Transverse colon (tissue), 4 donors: ENCODE measurements around the gene UROD. TPM values are rescaled to one million over a fixed set of nuclear protein-coding genes. Genes with fewer than 3 reads are reported as not detected.
"Not testable (repeated sequence)": the region's sequence is repeated elsewhere in the genome, so short reads cannot be mapped to it uniquely, and the experiment has no call there.

ENCODE experiments used
- DNase-seq: peaks from one replicate; pipeline ENCODE4 v3.0.0-alpha.2; 2019
- H3K27ac ChIP-seq, 4 donors: fragments of 200-600 bp; sonication (generic); 2 replicates each; pipeline ENCODE4 v1.5.1; 2016 to 2018; ENCODE audit warnings: inconsistent platforms in 4 of 4
- H3K27me3 ChIP-seq: fragments of 200-600 bp; sonication (generic); 2 replicates; pipeline ENCODE4 v1.5.1; 2017; ENCODE audit warnings: inconsistent platforms
- H3K36me3 ChIP-seq, 4 donors: fragments of 200-600 bp; sonication (generic); 2 replicates each; pipeline ENCODE4 v1.5.1; 2017 to 2019; ENCODE audit warnings: inconsistent platforms in 4 of 4
- H3K4me1 ChIP-seq, 4 donors: fragments of 200-600 bp; sonication (generic); 2 replicates each; pipeline ENCODE4 v1.5.1; 2017 to 2020; ENCODE audit warnings: inconsistent platforms in 4 of 4
- H3K4me3 ChIP-seq, 4 donors: fragments of 200-600 bp; sonication (generic); 1 replicate in 1 of 4; 2 replicates in 3 of 4; pipeline versions ENCODE4 v1.5.1 to v1.6.1; 2017 to 2019; ENCODE audit warnings: inconsistent platforms in 4 of 4
- H3K9me3 ChIP-seq, 2 donors: fragments of 200-600 bp; sonication (generic); 2 replicates each; pipeline ENCODE4 v1.5.1; 2017 to 2019; ENCODE audit warnings: inconsistent platforms in 2 of 2
- CTCF ChIP-seq, 5 experiments: fragments of 200-600 bp in 3 of 5; fragments of 450-650 bp in 2 of 5; sonication (generic) in 3 of 5; IDR thresholded peaks; 1 replicate in 2 of 5; 2 replicates in 3 of 5; pipeline ENCODE4 v1.5.1; 2016 to 2017; ENCODE audit warnings: antibody characterized with exemption in 5 of 5, inconsistent platforms in 3 of 5, mild to moderate bottlenecking in 2 of 5, moderate library complexity in 1 of 5
- EP300 ChIP-seq: sonication (generic); formaldehyde crosslinking; IDR thresholded peaks from one replicate; pipeline ENCODE4 v1.6.1; 2017; ENCODE audit warnings: antibody characterized with exemption, low read depth
- POLR2A ChIP-seq: fragments of 450-650 bp; IDR thresholded peaks from one replicate; pipeline ENCODE4 v1.6.1; 2016; ENCODE audit warnings: antibody characterized with exemption, mild to moderate bottlenecking, moderate library complexity
- POLR2AphosphoS5 ChIP-seq, 3 donors: sonication (generic); formaldehyde crosslinking; IDR thresholded peaks; one replicate each; pipeline ENCODE4 v1.6.1; 2016; ENCODE audit warnings: antibody characterized with exemption in 3 of 3
- WGBS, 2 donors: methylation state at CpG; one replicate each; pipeline ENCODE4 v1.1.5; 2018; ENCODE audit warnings: low coverage in 1 of 2; 5-methylcytosine and 5-hydroxymethylcytosine counted together
- in situ Hi-C, 4 donors: fragments of 200-750 bp; cut with MboI; loops; one replicate each; pipeline versions ENCODE4 v1.15.0 to v1.15.1; 2017; ENCODE audit warnings: low sequenced_read_pairs in 3 of 4, low pct_ligation_motif_present in 1 of 4, low pct_unique_long_range_greater_than_20kb in 1 of 4
- intact Hi-C: fragments of 100-400 bp; cut with DNase I; formaldehyde crosslinking; loops from one replicate; pipeline ENCODE4 v1.15.1; 2023; ENCODE audit warnings: low total_unique reads
- total RNA-seq, 4 donors: library from RNA; depleted of rRNA; stranded (reverse); fragments of >200 nt; gene quantifications; one replicate each; pipeline ENCODE4 v1.1.0, GENCODE V29; 2016

UROD gene
- total RNA-seq, 4 donors from 2014 or later: 46.4 to 85.7 (median 63.9) TPM

DNA sequence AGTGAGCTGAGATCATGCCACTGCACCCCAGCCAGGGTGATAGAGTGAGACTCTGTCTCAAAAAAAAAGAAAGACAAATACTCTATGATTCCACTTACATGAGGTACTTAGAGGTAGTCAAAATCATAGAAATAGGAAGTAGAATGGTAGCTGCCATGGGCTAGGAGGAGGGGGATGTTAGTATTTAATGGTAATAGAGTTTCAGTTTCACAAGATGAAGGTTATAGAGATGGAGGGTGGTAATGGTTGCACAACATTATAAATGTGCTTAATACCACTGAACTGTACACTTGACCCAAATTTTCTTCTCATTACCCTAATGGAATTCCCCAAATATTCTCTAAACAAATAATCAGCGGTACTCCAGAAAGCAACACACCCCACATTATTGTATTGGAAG lies 38.4 kb upstream of the UROD start:
- Histone ChIP-seq H3K9me3 (no peaks in the 10 kb centered on the region), H3K27ac (no peak overlapping the region), H3K36me3 (peaks cover 0 to 36% (median 4%) of the 10 kb centered on the region in 4 donors), H3K27me3 (no peaks in the 10 kb centered on the region), H3K4me3 (no peak overlapping the region), H3K4me1 (no peaks in the 10 kb centered on the region)
- no peak for TF ChIP-seq POLR2A
- no peak for TF ChIP-seq EP300
- TF ChIP-seq CTCF (IDR thresholded peaks at IDR 0.05): no peak
- TF ChIP-seq POLR2AphosphoS5 (IDR thresholded peaks at IDR 0.05): no peak
- 58 to 88% methylated on average over 1 of the region's 1 CpG for WGBS, 2 donors
- DNase-seq: no peak
- in situ Hi-C loops: no loop called here
- intact Hi-C loops: no loop called here

DNA sequence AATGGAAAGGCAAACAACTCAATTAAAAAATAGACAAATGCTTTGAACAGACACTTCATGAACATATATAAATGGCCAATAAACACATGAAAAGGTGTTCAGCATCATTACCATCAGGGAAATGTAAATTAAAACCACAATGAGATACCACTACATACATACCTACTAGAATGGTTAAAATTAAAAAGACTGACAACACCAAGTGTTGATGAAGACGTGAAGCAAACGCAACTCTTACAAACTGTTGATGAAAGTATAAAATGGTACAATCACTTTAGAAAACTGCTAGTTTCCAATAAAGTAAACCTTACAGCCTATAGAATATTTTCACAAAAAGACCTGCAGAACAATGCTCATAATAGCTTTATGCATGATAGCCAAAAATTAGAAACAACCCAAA lies 35.8 kb upstream of the UROD start:
- Histone ChIP-seq H3K9me3 (no peaks in the 10 kb centered on the region), H3K27ac (no peak overlapping the region), H3K27me3 (no peaks in the 10 kb centered on the region), H3K4me1 (no peaks in the 10 kb centered on the region), H3K36me3 (peaks cover 0 to 50% (median 6%) of the 10 kb centered on the region in 4 donors), H3K4me3 (no peak overlapping the region)
- TF ChIP-seq CTCF (IDR thresholded peaks at IDR 0.05) (no peak), POLR2AphosphoS5 (IDR thresholded peaks at IDR 0.05) (no peak), EP300 (no peak), POLR2A (no peak)
- 92 to 100% methylated on average over 2 of the region's 2 CpGs for WGBS, 2 donors
- in situ Hi-C loops: no loop called here
- intact Hi-C loops: no loop called here
- DNase-seq: no peak

- H3K4me1 ChIP-seq, DNase-seq, H3K27me3 ChIP-seq, intact Hi-C loops, H3K4me3 ChIP-seq, in situ Hi-C loops, H3K9me3 ChIP-seq, H3K27ac ChIP-seq: not testable (repeated sequence)
- peaks cover 0 to 50% (median 6%) of the 10 kb centered on the region in 4 donors for H3K36me3 ChIP-seq
- 89 to 94% methylated on average over 4 of the region's 4 CpGs for WGBS, 2 donors
Observed at GRCh38 chr1:44977372-44977771, 34.7 kb upstream of the UROD start.

DNA sequence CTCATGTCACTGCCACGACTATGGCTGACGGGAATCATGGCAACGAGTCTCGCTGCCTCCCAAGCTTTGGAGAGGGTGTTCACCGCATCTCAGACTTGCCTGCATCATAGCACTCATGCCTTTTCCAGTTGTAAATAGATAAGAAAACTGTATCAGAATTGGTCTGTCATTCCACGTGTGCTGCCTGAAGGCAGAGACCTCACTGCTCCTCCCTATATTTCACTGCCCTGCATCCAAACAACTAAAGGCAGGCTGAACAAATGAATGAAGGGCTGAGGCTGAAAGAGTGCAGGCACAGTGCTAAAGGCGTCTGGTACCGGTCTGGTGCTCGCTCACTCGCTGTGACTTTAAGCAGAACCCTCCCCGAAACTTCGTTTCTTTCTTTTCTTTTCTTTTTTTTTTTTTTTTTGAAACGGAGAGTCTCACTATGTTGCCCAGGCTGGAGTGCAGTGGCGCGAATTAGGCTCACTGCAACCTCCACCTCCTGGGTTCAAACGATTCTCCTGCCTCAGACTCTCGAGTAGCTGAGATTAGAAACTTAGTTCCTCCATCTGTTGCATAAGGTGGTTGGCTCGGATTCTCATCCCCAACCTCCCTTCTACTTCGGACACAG lies 26.2 kb upstream of the UROD start:
- Histone ChIP-seq H3K36me3 (no peaks in the 10 kb centered on the region), H3K4me1 (peaks cover 7 to 19% (median 9%) of the 10 kb centered on the region in 4 donors), H3K27me3 (no peaks in the 10 kb centered on the region), H3K27ac (peak overlapping the region; percentile 72 to 84 (median 76)), H3K9me3 (no peaks in the 10 kb centered on the region), H3K4me3 (peak overlapping the region; percentile 50 to 69 (median 54))
- in situ Hi-C loops (no loop called here), intact Hi-C loops (no loop called here)
- DNase-seq: no peak
- TF ChIP-seq EP300: no peak
- TF ChIP-seq POLR2A: no peak
- no peak for TF ChIP-seq POLR2AphosphoS5 (IDR thresholded peaks at IDR 0.05)
- no peak for TF ChIP-seq CTCF (IDR thresholded peaks at IDR 0.05)
- 2 to 7% methylated on average over 11 to 19 of the region's 19 CpGs for WGBS, 2 donors
